A673 (cell line): ENCODE measurements around the gene ZNF587. TPM values are rescaled to one million over a fixed set of nuclear protein-coding genes. Genes with fewer than 3 reads are reported as not detected.
A peak's percentile ranks its signal among the peaks of the same experiment; 100 is the strongest.
"Not testable (repeated sequence)": the region's sequence is repeated elsewhere in the genome, so short reads cannot be mapped to it uniquely, and the experiment has no call there.

Experiments
- BruUV-seq: library from RNA; stranded (reverse); fragments of 400-500 nt; replicated peaks from 2 replicates; lab custom pipeline; 2021; lab: Mats Ljungman, UMichigan
- CTCF ChIA-PET: fragments of 300-600 bp; sonication (Branson Sonifier 250); formaldehyde crosslinking; loops from one replicate; lab custom pipeline; 2022; ENCODE audit warnings: antibody characterized with exemption; lab: Charles Lee
- POLR2A ChIA-PET: fragments of 300-600 bp; sonication (Branson Sonifier 250); formaldehyde crosslinking; loops from one replicate; lab custom pipeline; 2022; ENCODE audit warnings: antibody characterized with exemption; ENCODE audit not compliant: low non-redundant PET; lab: Charles Lee
- DNase-seq: peaks from one replicate; pipeline ENCODE4 v3.0.0-alpha.2; 2015; ENCODE audit warnings: low spot score
- H3K27ac ChIP-seq: fragments of 200-600 bp; sonication (generic); 2 replicates; pipeline ENCODE4 v1.5.1; 2016; ENCODE audit warnings: mixed run types, low read depth, mild to moderate bottlenecking, mixed read lengths, antibody characterized with exemption, low read length; ENCODE audit not compliant: poor library complexity, severe bottlenecking
- H3K27me3 ChIP-seq: fragments of 200-600 bp; sonication (generic); replicated peaks from 2 replicates; pipeline ENCODE4 v1.6.1; 2017; ENCODE audit warnings: mixed run types, low read depth, mild to moderate bottlenecking, mixed read lengths, antibody characterized with exemption, low read length; ENCODE audit not compliant: insufficient read depth, poor library complexity
- H3K36me3 ChIP-seq: fragments of 200-600 bp; sonication (generic); 2 replicates; pipeline ENCODE4 v1.6.1; 2016; ENCODE audit warnings: mixed run types, mild to moderate bottlenecking, mixed read lengths, antibody characterized with exemption, low read length; ENCODE audit not compliant: insufficient read depth, poor library complexity, severe bottlenecking
- H3K4me1 ChIP-seq: fragments of 200-600 bp; sonication (generic); 2 replicates; pipeline ENCODE4 v1.6.1; 2017; ENCODE audit warnings: mixed run types, mild to moderate bottlenecking, mixed read lengths, antibody characterized with exemption, low read length; ENCODE audit not compliant: insufficient read depth, poor library complexity, severe bottlenecking
- H3K4me3 ChIP-seq: fragments of 200-600 bp; sonication (generic); 2 replicates; pipeline ENCODE4 v1.5.1; 2016; ENCODE audit warnings: low read depth, mixed run types, mild to moderate bottlenecking, mixed read lengths, low read length; ENCODE audit not compliant: poor library complexity, severe bottlenecking
- H3K9me3 ChIP-seq: fragments of 200-600 bp; sonication (generic); 2 replicates; pipeline ENCODE4 v1.6.1; 2016; ENCODE audit warnings: mixed run types, low read depth, mild to moderate bottlenecking, mixed read lengths, antibody characterized with exemption, low read length; ENCODE audit not compliant: poor library complexity, severe bottlenecking
- EZH2 ChIP-seq: fragments of 200-600 bp; sonication (generic); IDR thresholded peaks from 2 replicates; pipeline ENCODE4 v1.6.1; 2017; ENCODE audit warnings: borderline replicate concordance, low read depth, mild to moderate bottlenecking, mixed read lengths, antibody characterized with exemption, low read length; ENCODE audit not compliant: poor library complexity, severe bottlenecking
- intact Hi-C: fragments of 100-400 bp; cut with micrococcal nuclease; formaldehyde crosslinking; loops from one replicate; pipeline ENCODE4 v1.10.0; 2022; ENCODE audit not compliant: unreplicated experiment
- total RNA-seq: library from RNA; stranded (reverse); gene quantifications from 2 replicates; pipeline ENCODE4 v1.2.3, GENCODE V29; 2021
- TF ChIP-seq, protein P1 (sequence below): fragments of 300-800, 200-600 bp; sonication (generic); conservative IDR thresholded peaks from 2 replicates; pipeline ENCODE4 v1.5.1; 2017; ENCODE audit warnings: low read depth, mild to moderate bottlenecking, antibody characterized with exemption, low read length, moderate library complexity, mixed read lengths

ZNF587 gene
- total RNA-seq, 1 experiment from 2014 or later: 43.2 TPM

DNA sequence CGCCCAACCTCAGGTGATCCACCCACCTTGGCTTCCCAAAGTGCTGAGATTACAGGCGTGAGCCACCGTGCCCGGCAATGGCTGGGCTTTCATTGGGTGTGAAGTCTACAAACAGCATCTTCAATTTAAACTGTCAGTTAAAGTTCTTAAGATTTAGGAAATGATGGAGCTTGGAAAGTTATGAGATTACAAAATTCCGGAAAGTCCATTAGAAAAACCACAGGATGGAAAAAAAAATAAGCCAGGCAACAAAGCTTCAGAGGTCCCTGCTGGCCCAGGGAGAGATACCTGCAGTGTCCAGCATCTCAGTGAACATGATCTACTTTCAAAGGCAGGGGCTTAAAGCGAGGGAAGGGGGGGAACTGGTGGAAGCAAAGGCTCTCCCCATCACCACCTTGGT, 24.1 kb upstream of the ZNF587 start:
- H3K4me3 ChIP-seq: no peak overlapping the region
- no peak overlapping the region for H3K27ac ChIP-seq
- H3K9me3 ChIP-seq: no peaks in the 10 kb centered on the region
- DNase-seq: no peak
- TF ChIP-seq, protein P1, sequence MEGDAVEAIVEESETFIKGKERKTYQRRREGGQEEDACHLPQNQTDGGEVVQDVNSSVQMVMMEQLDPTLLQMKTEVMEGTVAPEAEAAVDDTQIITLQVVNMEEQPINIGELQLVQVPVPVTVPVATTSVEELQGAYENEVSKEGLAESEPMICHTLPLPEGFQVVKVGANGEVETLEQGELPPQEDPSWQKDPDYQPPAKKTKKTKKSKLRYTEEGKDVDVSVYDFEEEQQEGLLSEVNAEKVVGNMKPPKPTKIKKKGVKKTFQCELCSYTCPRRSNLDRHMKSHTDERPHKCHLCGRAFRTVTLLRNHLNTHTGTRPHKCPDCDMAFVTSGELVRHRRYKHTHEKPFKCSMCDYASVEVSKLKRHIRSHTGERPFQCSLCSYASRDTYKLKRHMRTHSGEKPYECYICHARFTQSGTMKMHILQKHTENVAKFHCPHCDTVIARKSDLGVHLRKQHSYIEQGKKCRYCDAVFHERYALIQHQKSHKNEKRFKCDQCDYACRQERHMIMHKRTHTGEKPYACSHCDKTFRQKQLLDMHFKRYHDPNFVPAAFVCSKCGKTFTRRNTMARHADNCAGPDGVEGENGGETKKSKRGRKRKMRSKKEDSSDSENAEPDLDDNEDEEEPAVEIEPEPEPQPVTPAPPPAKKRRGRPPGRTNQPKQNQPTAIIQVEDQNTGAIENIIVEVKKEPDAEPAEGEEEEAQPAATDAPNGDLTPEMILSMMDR: no peak
- TF ChIP-seq EZH2: no peak
- no peaks in the 10 kb centered on the region for H3K4me1 ChIP-seq
- intact Hi-C loops: no loop called here
- no TSS peak for BruUV-seq
- ChIA-PET CTCF (no interaction called here), POLR2A (no interaction called here)
- H3K36me3 ChIP-seq: peaks cover 2% of the 10 kb centered on the region
- no peaks in the 10 kb centered on the region for H3K27me3 ChIP-seq

DNA sequence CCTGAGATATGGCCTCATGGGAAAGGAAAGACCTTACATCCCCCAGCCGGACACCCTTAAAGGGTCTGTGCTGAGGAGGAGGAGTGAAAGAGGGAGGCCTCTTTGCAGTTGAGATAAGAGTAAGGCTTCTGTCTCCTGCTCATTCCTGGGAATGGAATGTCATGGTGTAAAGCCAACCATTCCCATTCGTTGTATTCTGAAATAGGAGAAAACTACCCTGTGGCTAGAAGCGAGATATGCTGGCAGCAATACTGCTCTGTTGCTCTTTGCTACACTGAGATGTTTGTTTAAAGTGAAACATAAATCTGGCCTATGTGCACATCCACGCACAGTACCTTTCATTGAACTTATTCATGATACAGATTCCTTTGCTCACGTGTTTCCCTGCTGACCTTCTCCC, 20.3 kb upstream of the ZNF587 start:
- no peaks in the 10 kb centered on the region for H3K9me3 ChIP-seq
- TF ChIP-seq, protein P1: no peak
- no peak for TF ChIP-seq EZH2
- H3K36me3 ChIP-seq: no peaks in the 10 kb centered on the region
- no peak overlapping the region for H3K4me3 ChIP-seq
- H3K4me1 ChIP-seq: no peaks in the 10 kb centered on the region
- intact Hi-C loops: no loop called here
- CTCF ChIA-PET: interaction anchor here (0.6 kb wide), 1 partner anchor 23 kb away, joined by 8 read pairs; no protein-coding TSS in a partner anchor
- POLR2A ChIA-PET: no interaction called here
- BruUV-seq: no TSS peak
- H3K27me3 ChIP-seq: no peaks in the 10 kb centered on the region
- no peak for DNase-seq
- no peak overlapping the region for H3K27ac ChIP-seq

DNA sequence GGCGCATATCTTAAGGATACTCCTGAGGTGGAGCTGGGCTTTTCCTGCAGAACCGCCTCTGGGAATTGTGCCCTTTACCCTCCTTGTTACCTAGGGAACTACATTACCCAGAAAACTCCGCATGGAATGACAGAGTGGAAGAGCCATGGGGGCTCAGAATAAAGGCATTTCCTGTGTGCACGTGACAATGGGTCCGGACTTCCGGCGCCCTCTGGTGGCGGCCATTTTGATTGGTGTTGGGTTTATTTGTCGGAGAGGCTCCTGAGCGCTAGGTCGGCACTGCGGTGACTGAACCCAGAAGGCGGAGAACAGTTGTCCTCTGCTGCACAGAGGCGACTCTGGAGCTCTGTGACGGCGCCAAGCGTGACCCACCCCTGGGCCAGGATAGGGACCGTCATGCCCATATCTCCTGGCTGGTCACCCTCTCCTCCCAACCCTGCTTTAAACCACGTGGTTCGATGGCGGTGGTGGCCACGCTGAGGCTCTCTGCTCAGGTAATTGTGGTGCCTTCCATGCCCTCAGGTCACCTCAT, 19.5 kb upstream of the ZNF587 start, which contains the start of gene ZNF587B:
ZNF587B (plus strand) TSS at position 229 of the 532 bp plus-strand sequence; CDS start at position 459, 230 bp downstream.
- no TSS peak for BruUV-seq
- intact Hi-C loops: no loop called here
- H3K27ac ChIP-seq: no peak within 1 kb of the TSS
- TF ChIP-seq, protein P1: peak; percentile 46
- TF ChIP-seq EZH2: no peak
- H3K27me3 ChIP-seq: no peaks in the 10 kb centered on the region
- ChIA-PET POLR2A (no interaction called here), CTCF (interaction anchor here (0.6 kb wide), 1 partner anchor 22 kb away, joined by 8 read pairs; no protein-coding TSS in a partner anchor)
- no peaks in the 10 kb centered on the region for H3K9me3 ChIP-seq
- no peaks in the 10 kb centered on the region for H3K4me1 ChIP-seq
- DNase-seq: peak; percentile 71
- H3K36me3 ChIP-seq: no peaks in the 10 kb centered on the region
- H3K4me3 ChIP-seq: no peak within 1 kb of the TSS

DNA sequence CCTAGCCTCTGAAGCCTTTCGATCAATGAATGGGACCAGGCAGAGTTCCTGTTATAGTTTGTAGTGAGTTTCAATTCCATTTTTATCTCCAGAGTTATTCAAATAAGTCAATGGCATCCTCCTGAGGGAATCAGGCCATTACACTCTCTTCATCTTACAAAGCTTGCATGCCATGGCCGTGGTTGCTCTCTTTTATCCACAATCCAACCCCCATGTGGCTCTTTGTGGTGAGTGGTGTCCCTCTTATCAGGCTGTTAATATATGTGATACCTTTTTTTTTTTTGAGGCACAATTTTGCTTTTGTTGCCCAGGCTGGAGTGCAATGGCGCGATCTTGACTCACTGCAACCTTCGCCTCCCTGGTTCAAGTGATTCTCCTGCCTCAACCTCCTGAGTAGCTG, 12.7 kb upstream of the ZNF587 start:
- POLR2A ChIA-PET, H3K27ac ChIP-seq, H3K36me3 ChIP-seq, H3K4me1 ChIP-seq, DNase-seq, intact Hi-C loops, H3K4me3 ChIP-seq, BruUV-seq, H3K27me3 ChIP-seq, CTCF ChIA-PET, H3K9me3 ChIP-seq: not testable (repeated sequence)

DNA sequence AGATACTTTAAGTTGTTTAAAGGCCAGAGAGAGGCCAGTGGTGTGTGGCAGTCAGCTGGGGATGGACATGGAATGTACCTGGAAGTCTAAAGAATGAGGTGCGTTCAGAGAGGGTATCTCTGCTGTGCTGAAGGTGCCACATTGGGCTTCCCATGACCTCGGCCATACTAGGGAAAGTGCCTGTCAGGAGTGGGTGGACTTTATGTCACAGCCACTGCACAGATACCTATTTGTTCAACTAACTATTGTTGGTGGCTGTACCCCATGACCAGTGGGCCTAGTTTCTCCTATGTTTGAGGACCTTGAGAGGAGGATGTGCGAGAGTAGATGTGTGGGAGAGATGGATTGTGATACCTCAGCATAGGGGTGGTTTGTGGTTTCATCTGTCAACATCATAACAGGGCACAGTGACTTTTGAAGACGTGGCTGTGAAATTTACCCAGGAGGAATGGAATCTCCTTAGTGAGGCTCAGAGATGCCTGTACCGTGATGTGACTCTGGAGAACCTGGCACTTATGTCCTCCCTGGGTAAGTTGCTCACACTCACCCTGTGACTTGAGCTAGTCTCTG, 11.0 kb upstream of the ZNF587 start:
- H3K36me3 ChIP-seq, intact Hi-C loops, H3K4me1 ChIP-seq, POLR2A ChIA-PET, H3K27ac ChIP-seq, H3K9me3 ChIP-seq, H3K27me3 ChIP-seq, H3K4me3 ChIP-seq, DNase-seq, BruUV-seq, CTCF ChIA-PET: not testable (repeated sequence)
